HepG2 (cell line): ENCODE measurements around the gene FANCF. TPM values are rescaled to one million over a fixed set of nuclear protein-coding genes. Genes with fewer than 3 reads are reported as not detected.

ENCODE experiments used
- ATF1 ChIP-seq: IDR thresholded peaks from 2 replicates; pipeline ENCODE4 v1.6.1; 2016; ENCODE audit warnings: mild to moderate bottlenecking, control low read depth
- CBX2 ChIP-seq, 2 experiments: fragments of 200-600 bp in 1 of 2; sonication (generic); formaldehyde crosslinking in 1 of 2; IDR thresholded peaks; 2 replicates each; pipeline versions ENCODE4 v1.7.0 to v1.8.1; 2018 to 2022; ENCODE audit warnings: low read depth in 2 of 2, low read length in 1 of 2, mild to moderate bottlenecking in 1 of 2, missing genetic modification reagents in 1 of 2
- ERF ChIP-seq: IDR thresholded peaks from 2 replicates; pipeline ENCODE4 v1.6.1; 2018; ENCODE audit warnings: missing biosample characterization, missing genetic modification reagents
- JUND ChIP-seq: sonication (generic); formaldehyde crosslinking; IDR thresholded peaks from 2 replicates; pipeline ENCODE4 v1.8.0; 2022; ENCODE audit warnings: mild to moderate bottlenecking, missing genetic modification reagents
- KDM5B ChIP-seq: sonication (generic); formaldehyde crosslinking; IDR thresholded peaks from 2 replicates; pipeline ENCODE4 v1.4.0; 2020; ENCODE audit warnings: missing genetic modification reagents, mild to moderate bottlenecking, borderline replicate concordance
- PHF20 ChIP-seq: sonication (generic); formaldehyde crosslinking; IDR thresholded peaks from 2 replicates; pipeline ENCODE4 v1.5.0; 2020; ENCODE audit warnings: mild to moderate bottlenecking, missing genetic modification reagents
- SIN3A ChIP-seq: IDR thresholded peaks from 2 replicates; pipeline ENCODE4 v1.6.1; 2011; ENCODE audit warnings: low read depth, mild to moderate bottlenecking, control low read depth, low read length, borderline replicate concordance
- ZFP90 ChIP-seq: sonication (generic); formaldehyde crosslinking; IDR thresholded peaks from 2 replicates; pipeline ENCODE4 v1.8.0; 2022; ENCODE audit warnings: missing genetic modification reagents, mild to moderate bottlenecking, inconsistent platforms, borderline replicate concordance
- ZSCAN12 ChIP-seq: sonication (generic); formaldehyde crosslinking; IDR thresholded peaks from 2 replicates; pipeline ENCODE4 v1.9.0; 2021; ENCODE audit warnings: mild to moderate bottlenecking, missing genetic modification reagents
- ZSCAN30 ChIP-seq: sonication (generic); formaldehyde crosslinking; IDR thresholded peaks from 2 replicates; pipeline ENCODE4 v1.5.0; 2020; ENCODE audit warnings: mild to moderate bottlenecking, missing genetic modification reagents
- ZZZ3 ChIP-seq: sonication (generic); formaldehyde crosslinking; IDR thresholded peaks from 2 replicates; pipeline ENCODE4 v1.4.0; 2020; ENCODE audit warnings: missing genetic modification reagents, mild to moderate bottlenecking, borderline replicate concordance
- polyA plus RNA-seq, 8 experiments: library from polyadenylated mRNA; depleted of rRNA in 3 of 8; stranded (reverse) in 7 of 8; unstranded in 1 of 8; fragments of >200 nt; fragmentation: Illumina TruSeq in 4 of 8; extraction: Trizol in 4 of 8; gene quantifications; 2 replicates each; pipeline versions ENCODE4 v1.2.1 to v1.2.3, GENCODE V29; 2011 to 2016; ENCODE audit warnings: low read depth in 4 of 8, missing spikeins in 1 of 8, mixed read lengths in 1 of 8; ENCODE audit not compliant: insufficient read depth in 1 of 8
- total RNA-seq, 5 experiments: library from RNA; depleted of rRNA; stranded (reverse); fragments of >200 nt; fragmentation: Illumina TruSeq; extraction: Trizol; gene quantifications; 2 replicates each; pipeline ENCODE4 v1.2.3, GENCODE V29; 2016; ENCODE audit warnings: low read depth in 1 of 5
- TF ChIP-seq, protein P1 (sequence below), 2 experiments: fragments of 450-650 bp in 1 of 2; sonication (generic) in 1 of 2; formaldehyde crosslinking in 1 of 2; IDR thresholded peaks; 2 replicates each; pipeline versions ENCODE4 v1.6.1 to v1.8.0; 2016 to 2022; ENCODE audit warnings: antibody characterized with exemption in 1 of 2, mild to moderate bottlenecking in 1 of 2, missing genetic modification reagents in 1 of 2
- TF ChIP-seq, protein P2 (sequence below): sonication (generic); formaldehyde crosslinking; IDR thresholded peaks from 2 replicates; pipeline ENCODE4 v1.4.0; 2020; ENCODE audit warnings: missing genetic modification reagents
- TF ChIP-seq, protein P3 (sequence below): sonication (generic); formaldehyde crosslinking; IDR thresholded peaks from 2 replicates; pipeline ENCODE4 v1.4.0; 2020; ENCODE audit warnings: mild to moderate bottlenecking, low read depth, missing genetic modification reagents
- TF ChIP-seq, protein P4 (sequence below): sonication (generic); formaldehyde crosslinking; IDR thresholded peaks from 2 replicates; pipeline ENCODE4 v1.4.0; 2020; ENCODE audit warnings: mild to moderate bottlenecking, missing genetic modification reagents

The FANCF gene
- total and polyA plus RNA-seq, 2 of the 13 experiments (the other 11 are each of a cell fraction or from before 2014, with no cell fraction given): 2.5 to 9.7 TPM

DNA sequence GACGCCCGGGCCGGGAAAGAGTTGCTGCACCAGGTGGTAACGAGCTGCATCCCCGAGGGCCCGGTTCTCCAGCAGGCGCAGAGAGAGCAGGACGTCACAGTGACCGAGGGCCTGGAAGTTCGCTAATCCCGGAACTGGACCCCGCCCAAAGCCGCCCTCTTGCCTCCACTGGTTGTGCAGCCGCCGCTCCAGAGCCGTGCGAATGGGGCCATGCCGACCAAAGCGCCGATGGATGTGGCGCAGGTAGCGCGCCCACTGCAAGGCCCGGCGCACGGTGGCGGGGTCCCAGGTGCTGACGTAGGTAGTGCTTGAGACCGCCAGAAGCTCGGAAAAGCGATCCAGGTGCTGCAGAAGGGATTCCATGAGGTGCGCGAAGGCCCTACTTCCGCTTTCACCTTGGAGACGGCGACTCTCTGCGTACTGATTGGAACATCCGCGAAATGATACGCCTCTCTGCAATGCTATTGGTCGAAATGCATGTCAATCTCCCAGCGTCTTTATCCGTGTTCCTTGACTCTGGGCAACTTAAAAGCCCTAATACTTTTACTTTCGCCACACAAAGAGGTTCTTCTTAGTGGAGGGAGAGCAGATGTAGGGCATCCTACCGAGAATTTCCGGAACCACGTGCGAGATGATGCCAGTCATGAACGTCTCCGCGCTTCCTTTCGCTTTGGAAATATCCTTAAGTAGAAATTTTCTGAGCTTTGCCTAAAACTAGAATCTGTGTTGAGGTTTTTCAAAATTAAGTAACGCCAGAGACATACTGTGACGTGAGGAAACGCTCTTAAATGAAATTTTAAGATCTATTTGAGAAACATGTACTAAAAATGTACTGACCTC is at the start of gene FANCF (continued):
- TF ChIP-seq, protein P1, sequence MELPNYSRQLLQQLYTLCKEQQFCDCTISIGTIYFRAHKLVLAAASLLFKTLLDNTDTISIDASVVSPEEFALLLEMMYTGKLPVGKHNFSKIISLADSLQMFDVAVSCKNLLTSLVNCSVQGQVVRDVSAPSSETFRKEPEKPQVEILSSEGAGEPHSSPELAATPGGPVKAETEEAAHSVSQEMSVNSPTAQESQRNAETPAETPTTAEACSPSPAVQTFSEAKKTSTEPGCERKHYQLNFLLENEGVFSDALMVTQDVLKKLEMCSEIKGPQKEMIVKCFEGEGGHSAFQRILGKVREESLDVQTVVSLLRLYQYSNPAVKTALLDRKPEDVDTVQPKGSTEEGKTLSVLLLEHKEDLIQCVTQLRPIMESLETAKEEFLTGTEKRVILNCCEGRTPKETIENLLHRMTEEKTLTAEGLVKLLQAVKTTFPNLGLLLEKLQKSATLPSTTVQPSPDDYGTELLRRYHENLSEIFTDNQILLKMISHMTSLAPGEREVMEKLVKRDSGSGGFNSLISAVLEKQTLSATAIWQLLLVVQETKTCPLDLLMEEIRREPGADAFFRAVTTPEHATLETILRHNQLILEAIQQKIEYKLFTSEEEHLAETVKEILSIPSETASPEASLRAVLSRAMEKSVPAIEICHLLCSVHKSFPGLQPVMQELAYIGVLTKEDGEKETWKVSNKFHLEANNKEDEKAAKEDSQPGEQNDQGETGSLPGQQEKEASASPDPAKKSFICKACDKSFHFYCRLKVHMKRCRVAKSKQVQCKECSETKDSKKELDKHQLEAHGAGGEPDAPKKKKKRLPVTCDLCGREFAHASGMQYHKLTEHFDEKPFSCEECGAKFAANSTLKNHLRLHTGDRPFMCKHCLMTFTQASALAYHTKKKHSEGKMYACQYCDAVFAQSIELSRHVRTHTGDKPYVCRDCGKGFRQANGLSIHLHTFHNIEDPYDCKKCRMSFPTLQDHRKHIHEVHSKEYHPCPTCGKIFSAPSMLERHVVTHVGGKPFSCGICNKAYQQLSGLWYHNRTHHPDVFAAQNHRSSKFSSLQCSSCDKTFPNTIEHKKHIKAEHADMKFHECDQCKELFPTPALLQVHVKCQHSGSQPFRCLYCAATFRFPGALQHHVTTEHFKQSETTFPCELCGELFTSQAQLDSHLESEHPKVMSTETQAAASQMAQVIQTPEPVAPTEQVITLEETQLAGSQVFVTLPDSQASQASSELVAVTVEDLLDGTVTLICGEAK (IDR thresholded peaks at IDR 0.05): no peak
- TF ChIP-seq, protein P1 (CRISPR knock-in tag; IDR thresholded peaks at IDR 0.05): no peak
- peak; percentile 55 for TF ChIP-seq ERF (CRISPR knock-in tag)
- no peak for TF ChIP-seq ZSCAN12
- peak; percentile 72; the same call in 1 of the 2 replicates for TF ChIP-seq SIN3A
- TF ChIP-seq ZZZ3 (CRISPR knock-in tag): peak; percentile 55; the same call in 1 of the 2 replicates
- TF ChIP-seq PHF20 (CRISPR knock-in tag): peak; percentile 86
- TF ChIP-seq ZSCAN30 (CRISPR knock-in tag): no peak
- TF ChIP-seq, protein P2, sequence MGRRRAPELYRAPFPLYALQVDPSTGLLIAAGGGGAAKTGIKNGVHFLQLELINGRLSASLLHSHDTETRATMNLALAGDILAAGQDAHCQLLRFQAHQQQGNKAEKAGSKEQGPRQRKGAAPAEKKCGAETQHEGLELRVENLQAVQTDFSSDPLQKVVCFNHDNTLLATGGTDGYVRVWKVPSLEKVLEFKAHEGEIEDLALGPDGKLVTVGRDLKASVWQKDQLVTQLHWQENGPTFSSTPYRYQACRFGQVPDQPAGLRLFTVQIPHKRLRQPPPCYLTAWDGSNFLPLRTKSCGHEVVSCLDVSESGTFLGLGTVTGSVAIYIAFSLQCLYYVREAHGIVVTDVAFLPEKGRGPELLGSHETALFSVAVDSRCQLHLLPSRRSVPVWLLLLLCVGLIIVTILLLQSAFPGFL: no peak
- TF ChIP-seq ZFP90 (CRISPR knock-in tag): peak; percentile 59; the same call in 1 of the 2 replicates
- TF ChIP-seq, protein P3, sequence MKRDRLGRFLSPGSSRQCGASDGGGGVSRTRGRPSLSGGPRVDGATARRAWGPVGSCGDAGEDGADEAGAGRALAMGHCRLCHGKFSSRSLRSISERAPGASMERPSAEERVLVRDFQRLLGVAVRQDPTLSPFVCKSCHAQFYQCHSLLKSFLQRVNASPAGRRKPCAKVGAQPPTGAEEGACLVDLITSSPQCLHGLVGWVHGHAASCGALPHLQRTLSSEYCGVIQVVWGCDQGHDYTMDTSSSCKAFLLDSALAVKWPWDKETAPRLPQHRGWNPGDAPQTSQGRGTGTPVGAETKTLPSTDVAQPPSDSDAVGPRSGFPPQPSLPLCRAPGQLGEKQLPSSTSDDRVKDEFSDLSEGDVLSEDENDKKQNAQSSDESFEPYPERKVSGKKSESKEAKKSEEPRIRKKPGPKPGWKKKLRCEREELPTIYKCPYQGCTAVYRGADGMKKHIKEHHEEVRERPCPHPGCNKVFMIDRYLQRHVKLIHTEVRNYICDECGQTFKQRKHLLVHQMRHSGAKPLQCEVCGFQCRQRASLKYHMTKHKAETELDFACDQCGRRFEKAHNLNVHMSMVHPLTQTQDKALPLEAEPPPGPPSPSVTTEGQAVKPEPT: no peak
- no peak for TF ChIP-seq CBX2 (IDR thresholded peaks at IDR 0.05; ENCODE audit: low read depth, low read length)
- TF ChIP-seq CBX2 (CRISPR knock-in tag; IDR thresholded peaks at IDR 0.05; ENCODE audit: low read depth): no peak
- TF ChIP-seq, protein P4, sequence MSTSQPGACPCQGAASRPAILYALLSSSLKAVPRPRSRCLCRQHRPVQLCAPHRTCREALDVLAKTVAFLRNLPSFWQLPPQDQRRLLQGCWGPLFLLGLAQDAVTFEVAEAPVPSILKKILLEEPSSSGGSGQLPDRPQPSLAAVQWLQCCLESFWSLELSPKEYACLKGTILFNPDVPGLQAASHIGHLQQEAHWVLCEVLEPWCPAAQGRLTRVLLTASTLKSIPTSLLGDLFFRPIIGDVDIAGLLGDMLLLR (CRISPR knock-in tag): peak; percentile 85
- peak; percentile 67 for TF ChIP-seq JUND (CRISPR knock-in tag)
- TF ChIP-seq KDM5B: peak; percentile 77
- peak; percentile 92 for TF ChIP-seq ATF1
